ENCODE measurements around the gene MTURN. TPM values are rescaled to one million over a fixed set of nuclear protein-coding genes. Genes with fewer than 3 reads are reported as not detected.
A peak's percentile ranks its signal among the peaks of the same experiment; 100 is the strongest.

Gene MTURN
- total RNA-seq, 1 donor = 141 TPM

DNA sequence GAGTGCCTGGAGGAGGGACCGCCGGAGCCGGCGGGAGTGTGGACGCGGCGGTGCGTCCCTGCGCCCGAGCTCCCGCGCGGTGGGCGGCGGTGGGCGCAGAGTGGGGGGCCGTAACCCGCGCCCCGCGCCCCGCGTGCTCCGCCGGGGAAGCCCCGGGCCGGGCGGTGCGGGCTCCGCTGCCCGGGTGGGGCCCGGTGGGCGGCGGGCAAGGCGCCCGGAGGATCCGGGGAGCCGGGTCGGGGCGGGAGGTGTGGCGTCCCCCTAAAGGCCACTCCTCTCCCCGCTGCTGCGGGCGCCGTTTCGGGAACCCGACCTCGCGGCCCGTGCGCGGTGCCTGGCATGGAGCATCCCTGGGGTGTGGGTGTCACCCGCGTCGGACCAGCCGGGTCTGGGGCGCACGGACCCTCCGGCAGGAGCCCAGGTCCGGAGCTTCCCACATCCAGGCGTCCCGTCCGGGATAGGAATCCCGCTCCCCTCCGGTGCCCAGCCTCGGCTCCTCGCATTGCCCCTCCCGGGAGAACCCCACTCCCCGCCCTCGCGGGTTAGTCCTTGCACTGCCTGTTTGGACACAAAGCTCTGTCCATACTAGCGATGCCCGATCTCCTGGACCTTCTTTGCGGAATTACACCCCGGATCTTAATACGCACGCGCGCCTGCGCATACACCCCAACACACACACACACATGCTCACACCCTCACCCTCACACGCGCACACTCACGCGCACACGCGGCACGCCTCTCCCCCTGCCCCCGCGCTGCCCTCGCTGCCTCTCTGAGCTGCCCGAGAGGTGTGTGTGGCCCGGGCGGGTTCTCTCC, 723 bp downstream of the MTURN start:
- DNase-seq (ENCODE audit: low read depth in 2 of 3, low spot score in 2 of 3) = peak; percentile 26 to 54 (median 41)

DNA sequence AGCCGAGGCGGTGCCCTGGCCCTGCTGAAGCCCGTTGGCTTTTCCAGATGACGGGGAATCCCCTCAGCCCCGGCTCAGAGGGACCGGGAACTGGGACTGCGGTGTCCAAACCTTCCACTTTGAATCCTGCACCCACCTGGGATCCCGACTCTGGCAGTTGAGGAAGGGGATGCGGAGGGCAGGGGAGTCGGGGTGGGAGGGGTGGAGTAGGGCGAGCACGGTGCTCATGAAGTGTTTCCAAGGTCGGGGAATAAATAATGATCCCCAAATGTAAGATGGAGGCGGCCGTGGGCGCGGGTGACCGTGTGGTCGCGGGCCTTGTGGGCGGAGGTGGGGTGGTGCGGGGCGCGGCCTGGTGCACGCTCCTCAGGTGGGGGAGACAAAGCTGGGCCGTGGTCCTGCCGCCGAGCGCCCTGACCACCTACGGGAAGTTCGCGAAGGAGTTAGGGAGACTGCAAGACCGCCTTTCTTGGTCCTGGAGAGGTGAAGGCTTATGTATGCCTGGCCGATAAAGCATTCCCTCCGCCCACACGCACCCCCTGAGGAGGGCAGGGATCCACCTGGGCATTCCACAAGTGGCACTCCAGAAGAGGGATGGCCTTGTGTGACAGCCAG, 1.4 kb downstream of the MTURN start:
- no peak for DNase-seq (ENCODE audit: low read depth in 2 of 3, low spot score in 2 of 3)

DNA sequence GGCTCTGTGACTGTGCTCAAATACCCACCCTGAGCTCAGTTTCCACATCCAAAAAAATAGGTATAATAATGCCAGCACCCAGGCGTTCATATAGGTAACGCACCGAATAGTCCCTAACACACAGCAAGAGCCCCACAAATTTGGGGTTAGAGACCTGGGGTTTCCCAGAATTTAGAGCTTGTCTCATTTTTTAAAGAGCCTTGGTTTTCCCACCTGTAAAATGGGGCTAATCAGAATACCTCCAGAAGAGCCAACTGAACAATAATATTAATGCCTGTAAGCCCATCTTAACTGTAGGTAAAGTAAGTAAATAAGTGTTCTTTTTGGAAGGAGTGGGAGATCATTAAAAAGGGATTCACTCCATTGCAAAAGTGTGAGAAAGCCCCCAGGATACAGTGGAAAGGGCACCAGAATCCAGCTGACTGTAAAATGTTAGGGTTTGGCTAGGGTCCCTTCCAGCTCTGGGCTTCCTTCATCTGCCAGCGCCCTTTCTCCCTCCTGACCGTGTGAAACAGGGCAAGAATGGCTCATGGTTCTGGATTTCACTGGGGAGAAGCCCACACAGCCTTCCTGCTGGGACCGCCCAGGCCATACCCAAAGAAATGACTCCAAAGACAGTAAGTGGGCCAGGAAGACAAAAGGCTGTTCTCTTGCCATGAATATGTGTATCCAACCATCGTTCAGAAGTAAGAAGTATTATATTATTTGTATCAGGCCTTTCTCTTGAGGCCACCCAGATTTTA, 2.1 kb downstream of the MTURN start:
- no peak for DNase-seq (ENCODE audit: low read depth in 2 of 3, low spot score in 2 of 3)

DNA sequence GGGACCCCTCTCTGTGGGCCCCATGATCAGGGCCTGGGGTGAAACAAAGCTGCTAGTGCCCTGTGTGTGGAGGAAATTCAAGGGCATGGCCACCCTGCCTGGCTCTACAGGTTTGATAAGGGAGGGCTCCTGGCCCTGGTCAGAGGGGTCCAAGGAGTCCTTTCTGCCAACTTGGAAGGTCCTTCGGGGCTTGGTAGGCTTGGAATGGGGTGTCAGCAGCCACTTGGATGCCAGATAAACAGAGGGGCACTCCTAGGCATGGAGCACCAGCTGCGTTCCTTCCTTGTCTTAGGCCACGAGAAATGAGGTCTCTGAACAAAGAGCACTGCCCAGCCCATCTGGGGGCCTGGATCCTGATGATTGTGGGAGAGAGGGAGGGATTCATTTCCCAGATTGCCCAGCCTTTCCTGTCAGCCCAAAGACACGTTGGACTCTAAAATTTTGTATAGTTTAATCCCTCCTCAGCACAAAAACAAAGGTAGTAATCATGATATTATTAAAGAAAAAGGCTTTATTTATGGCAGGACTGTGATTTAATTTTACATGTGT, 5.1 kb downstream of the MTURN start:
- no peak for DNase-seq (ENCODE audit: low read depth in 2 of 3, low spot score in 2 of 3)

DNA sequence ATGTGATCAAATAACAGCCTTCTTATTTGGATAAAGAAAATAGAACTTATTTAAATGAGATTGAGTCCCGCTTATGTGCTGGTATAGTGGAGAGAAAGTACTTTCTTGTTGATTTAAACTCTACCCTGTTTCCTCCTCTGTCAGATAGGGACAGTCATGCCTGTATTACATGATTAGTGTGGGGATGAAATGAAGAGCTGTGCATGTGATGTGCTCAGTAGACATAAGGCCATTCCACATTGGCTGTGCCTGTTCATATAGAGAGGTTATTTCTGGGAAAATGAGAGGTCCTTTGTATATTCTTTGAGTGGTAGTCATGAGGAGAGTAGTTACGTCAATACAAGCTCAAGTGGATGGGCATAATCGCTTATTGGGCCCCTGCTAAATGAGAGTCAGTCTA, 5.7 kb downstream of the MTURN start:
- DNase-seq (ENCODE audit: low read depth in 2 of 3, low spot score in 2 of 3) = no peak

DNA sequence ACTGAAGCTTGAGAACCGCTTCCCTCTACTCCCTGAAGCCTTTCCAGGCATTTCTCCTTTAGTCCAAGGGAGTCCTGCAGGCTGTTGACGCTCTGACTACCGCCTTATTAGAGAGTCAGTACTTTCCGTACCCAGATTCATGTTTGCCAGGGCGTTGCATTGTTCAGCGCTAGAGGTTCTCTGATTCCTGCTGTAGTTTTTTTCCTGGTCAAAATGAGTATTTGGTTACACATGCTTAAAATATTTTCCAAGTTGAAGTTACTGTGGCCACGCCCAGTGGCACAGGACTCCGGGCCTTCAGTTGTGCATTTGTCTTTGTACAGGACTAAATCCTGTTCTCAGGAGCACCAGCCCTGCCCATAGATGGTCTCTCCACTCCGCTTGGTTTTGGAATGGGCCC, 7.9 kb downstream of the MTURN start:
- DNase-seq (ENCODE audit: low read depth in 2 of 3, low spot score in 2 of 3) = no peak

DNA sequence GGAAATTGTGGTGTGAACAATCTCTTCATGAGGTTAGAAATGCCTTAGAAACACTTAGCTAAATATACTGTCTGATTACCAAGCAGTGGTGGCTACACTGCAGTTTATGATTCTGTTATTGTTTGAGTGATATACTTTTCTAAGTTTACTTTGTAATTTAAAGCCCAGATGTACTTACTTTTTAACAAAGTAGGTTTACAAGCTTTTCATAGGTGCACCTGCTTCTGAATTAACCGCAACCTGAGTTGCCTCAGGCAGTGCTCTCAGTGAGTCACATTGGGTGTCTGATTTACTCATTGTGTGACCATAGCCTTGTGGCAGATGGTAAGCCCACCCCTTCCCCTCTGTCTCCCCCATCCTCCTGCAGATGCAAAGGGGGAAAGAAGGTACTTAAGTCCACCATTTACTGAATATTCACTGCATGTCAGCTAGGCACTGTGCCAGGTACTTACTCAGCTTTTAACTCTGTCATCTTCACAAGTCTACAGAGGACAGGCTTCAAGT, 9.0 kb downstream of the MTURN start:
- DNase-seq (ENCODE audit: low read depth in 2 of 3, low spot score in 2 of 3) = peak in 2 of 3 donors; percentile 68 to 74

DNA sequence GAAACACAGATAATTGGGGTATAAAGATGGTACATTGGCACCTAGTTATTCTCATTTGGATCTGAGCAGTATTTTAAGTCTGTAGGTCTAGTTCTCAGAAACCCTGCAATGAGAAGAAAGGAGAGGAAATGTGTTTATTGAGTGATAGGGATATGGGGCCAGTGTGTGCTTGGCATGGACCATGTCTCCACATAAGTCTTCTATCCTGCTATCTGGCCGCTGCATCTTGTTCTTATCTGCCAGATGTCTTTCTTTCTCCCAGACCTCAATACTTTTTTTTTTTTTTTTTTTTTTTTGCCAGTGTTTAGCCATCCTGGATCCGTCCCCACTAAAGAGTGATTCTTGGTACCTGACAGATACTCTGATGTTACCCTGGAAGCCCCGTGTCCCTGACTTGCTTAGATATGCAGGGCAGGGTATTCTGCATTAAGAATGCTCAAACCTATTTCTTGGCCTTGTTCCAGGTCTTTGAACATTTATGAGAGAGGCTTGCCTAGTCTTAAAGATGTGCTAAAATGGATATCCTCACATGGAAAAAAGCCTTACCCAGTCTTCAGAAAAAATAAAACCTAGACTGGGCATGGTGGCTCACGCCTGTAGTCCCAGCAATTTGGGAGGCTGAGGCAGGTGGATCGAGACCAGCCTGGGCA, 10.0 kb downstream of the MTURN start:
- peak in 2 of 3 donors; percentile 67 to 88 for DNase-seq (ENCODE audit: low read depth in 2 of 3, low spot score in 2 of 3)

DNA sequence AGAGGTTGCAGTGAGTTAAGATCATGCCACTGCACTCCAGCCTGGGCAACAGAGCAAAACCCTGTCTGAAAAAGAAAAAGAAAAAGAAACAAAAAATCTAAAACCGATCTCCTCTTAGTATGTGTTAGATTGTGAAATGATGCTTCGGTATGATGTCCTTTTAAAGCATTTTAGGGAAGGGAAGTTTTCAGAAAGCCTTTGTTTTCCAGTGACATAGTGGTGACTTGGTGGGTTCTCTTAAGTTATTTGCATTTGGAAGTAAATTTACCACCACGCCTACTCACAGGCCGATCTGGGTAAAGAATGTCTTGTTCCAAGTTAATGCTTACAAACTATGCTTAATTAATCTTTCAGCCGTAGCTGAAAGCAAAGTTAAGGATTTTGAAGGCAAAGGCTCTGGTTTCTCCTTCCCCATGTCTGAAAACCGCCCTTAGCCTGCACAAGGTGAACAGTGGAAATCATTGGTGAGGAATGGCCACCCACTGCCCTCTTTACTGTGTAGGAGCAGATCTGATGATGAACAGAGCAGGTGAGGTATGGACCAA, 10.7 kb downstream of the MTURN start:
- no peak for DNase-seq (ENCODE audit: low read depth in 2 of 3, low spot score in 2 of 3)

DNA sequence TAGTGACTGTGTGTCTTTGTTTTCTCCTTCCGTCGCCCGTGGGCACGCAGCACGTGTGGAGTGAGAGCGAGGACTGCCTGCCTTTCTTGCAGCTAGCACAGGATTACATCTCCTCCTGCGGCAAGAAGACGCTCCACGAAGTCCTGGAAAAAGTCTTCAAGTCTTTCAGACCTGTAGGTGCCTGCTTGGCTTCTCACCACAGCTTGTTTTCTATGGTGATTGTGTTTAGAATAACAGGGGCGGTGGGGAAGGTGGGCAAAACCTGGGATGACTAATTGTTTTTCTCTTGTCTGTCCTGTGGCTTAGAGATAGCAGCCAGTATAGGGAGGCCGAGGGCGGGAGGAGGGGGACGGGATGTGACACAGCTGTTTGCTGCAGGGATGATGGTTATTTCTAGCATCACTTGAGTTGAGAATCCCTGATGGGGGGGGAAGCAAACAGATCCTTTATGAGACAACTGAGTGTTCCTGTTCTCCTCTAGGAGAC, 11.4 kb downstream of the MTURN start:
- DNase-seq (ENCODE audit: low read depth in 2 of 3, low spot score in 2 of 3) = peak in 2 of 3 donors; percentile 87 to 94

DNA sequence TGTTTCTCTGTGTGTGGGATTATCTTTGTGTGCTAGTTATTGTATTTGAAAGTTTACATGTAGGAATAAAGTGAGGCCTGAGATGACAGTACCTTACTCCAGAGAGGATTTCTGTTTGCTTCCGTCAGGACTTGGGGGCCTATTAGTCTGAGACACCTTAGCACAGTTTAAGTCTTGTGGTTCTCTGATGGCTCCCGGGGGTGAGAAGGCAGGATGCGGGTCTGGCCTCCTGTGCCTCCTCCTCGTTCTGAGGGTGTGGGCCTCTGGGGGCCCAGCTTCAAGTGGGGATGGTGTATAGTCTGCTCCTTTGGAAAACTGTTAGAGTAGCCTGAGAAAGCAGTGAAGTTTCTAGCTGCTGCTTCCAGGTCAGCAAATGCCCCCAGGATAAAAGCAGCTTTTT, 12.4 kb downstream of the MTURN start:
- DNase-seq (ENCODE audit: low read depth in 2 of 3, low spot score in 2 of 3) = no peak

DNA sequence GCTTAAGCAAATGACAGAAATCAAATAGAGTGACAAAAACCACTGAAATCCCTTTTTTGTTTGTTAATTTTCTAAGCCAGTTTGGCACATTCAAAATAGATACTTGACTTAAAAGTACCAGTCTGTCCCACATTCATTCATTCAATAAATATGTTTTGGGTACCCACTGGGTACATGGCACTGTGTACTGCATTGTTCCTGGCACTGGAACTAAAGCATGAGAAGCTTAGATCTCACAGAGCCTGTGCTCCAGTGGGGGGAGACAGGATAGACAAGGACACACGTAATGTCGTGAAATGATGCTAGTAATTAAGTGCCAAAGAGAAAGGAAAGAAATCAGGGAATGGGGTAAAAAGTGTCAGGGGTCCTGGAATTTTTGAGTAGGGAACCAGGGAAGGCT, 13.0 kb downstream of the MTURN start:
- DNase-seq (ENCODE audit: low read depth in 2 of 3, low spot score in 2 of 3) = no peak

DNA sequence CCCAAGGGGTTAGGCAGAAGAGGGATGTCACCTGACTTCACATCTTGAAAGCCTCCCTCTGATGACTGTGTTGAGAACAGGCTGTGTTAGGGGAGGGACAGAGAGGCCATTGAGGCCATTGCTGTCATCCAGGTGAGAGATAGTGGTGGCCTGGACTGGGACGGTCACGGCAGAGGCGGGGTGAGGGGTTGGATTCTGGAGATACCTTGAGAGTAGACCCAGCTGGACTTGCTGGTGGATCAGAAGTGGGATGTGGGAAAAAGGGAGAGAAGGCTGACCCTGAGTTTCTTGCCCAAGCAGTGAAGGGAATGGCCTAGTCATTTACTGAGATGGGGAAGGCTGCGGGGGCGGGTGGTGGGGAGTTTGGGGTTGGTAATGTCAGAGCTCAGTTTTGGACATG, 13.6 kb downstream of the MTURN start:
- no peak for DNase-seq (ENCODE audit: low read depth in 2 of 3, low spot score in 2 of 3)

DNA sequence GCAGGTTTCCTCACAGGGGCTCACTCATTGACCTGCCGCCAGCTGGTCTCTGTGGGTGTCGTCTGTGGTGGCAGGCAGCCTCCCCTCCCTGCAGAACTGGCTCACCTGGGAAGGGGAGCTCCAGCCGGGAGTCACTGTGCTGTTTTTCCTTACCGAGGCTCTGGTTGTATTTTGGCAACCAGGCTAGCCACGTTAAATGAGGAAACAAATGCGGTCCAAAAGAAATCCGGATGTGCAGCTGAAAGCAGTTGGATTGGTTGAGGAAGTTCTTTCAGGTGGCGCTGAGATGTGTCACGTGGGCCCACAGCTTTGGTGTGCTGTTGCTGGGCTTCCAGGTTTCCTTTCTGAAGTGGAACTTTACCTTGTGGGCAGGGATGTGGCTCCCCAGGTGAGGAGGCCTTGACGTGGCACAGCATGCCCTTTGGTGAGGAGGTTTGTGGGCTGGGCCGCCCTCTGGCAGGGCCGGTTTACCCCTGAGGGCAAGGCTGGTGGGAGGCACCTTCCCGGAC, 14.2 kb downstream of the MTURN start:
- peak in 2 of 3 donors; percentile 73 to 84 for DNase-seq (ENCODE audit: low read depth in 2 of 3, low spot score in 2 of 3)

DNA sequence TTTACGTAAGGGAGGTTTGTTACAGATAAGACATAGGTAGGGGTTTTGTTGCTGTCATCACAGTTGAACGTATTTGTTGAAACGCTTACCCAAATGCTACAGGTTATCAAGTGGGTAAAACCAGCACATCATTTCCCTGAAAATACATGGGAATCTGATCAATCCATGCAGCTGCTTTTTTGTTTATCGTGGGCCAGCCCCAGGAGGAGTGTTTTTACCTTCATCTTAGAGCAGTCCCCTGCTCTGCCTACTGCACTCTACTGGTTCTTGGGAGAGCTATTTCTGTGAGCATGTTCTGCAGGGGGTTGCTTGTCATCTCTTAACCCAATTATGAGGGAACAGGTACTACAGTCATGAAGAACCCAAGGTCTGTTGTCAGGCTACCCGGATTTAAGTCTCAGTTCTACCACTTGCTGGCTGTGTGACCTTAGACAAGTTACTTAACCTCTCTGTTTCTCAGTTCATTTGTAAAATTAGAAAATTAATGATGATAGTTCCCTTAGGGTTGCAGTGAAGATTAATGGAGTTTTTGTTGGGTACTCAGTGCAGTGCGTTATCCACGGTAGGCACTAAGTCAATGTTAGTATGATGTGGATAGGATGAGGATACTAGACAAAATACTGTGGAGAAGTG, 15.0 kb downstream of the MTURN start:
- no peak for DNase-seq (ENCODE audit: low read depth in 2 of 3, low spot score in 2 of 3)

DNA sequence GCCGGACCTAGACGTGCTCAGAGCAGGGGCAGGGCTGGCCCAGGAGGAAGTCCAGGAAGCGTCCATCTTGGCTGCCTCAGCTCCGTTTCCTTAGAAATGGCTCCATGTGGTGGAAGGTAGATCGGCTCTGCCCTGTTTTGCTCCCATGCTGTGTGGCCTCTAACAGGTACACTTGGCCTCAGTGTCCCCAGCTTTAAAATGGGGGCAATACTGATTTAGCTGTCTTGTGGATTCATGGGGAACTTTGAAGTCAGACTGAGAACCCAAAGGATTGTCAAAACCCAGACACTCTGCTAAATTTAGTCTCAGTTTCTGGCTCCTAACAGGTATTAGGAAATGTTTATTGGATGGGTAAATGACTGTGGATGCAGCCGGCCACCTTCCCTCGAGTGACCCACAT, 15.9 kb downstream of the MTURN start:
- no peak for DNase-seq (ENCODE audit: low read depth in 2 of 3, low spot score in 2 of 3)

DNA sequence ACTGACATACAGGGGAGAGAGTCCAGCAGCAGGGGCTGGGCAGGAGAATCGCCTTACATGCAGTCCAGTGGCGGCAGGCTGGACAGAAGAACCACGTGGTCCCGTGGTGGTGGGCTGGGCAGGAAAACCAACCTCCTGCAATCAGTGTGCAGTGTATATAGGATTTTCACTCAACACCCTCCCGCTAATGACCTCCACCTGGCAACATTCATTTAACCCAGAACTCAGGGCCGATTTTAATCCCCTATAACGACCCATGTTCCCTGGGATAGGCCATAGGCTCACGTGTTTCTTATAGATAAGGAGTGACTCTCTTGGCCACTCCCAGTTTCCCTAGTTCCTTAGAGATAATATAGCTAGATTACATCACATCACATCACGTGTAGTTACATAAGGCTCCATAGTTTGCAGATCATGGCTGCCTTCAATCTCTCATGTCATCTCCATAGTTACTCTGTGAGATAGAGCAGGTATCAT, 19.4 kb downstream of the MTURN start:
- DNase-seq (ENCODE audit: low read depth in 2 of 3, low spot score in 2 of 3) = no peak

DNA sequence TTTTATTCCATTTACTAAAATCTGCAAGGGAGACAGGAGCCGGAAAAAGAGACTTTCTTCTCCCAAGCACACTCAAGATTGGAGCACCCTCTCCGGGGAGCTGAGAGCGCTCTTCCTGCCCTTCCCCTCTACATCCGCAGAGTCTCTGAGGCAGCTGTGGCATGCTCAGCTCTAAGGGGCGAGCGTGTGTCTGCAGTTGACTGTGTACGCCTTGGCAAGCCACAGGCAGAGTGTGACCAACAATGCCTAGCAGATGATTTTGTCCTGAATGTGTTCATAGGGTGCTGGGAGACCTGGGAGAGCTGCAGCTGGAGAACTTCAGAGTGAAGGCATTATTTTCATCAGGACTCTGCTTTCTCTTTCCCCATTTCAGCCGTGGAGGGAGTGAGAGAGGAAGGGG, 20.7 kb downstream of the MTURN start:
- DNase-seq (ENCODE audit: low read depth in 2 of 3, low spot score in 2 of 3) = no peak

DNA sequence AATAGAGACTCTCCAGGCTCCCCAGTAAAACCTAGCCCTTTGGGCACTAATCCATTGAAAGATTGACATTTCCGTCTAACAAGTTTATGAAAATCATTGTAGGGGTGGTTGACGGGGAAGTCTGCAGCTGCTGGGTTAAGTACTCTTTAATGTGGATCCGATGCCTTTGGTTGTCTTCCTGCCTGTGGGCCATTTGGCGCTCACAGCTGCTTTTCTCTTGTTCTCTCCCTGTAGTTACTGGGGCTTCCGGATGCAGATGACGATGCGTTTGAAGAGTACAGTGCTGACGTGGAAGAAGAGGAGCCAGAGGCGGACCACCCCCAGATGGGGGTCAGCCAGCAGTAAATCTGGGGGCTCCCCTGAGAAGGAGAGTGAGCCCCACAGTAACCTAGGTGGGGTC, 22.4 kb downstream of the MTURN start:
- DNase-seq (ENCODE audit: low read depth in 2 of 3, low spot score in 2 of 3) = peak in 1 of 3 donors; percentile 36
